Right cardiac atrium (tissue), 5 donors: Measurements from ENCODE around the gene JMJD7. TPM values are rescaled to one million over a fixed set of nuclear protein-coding genes. Genes with fewer than 3 reads are reported as not detected.

Experiments
- ATAC-seq, 2 donors: fragments of 200-7000 bp; cut with Tn5 transposase; one replicate each; pipeline versions ENCODE4 v1.8.0 to v1.9.1; 2020; ENCODE audit warnings: moderate library complexity in 2 of 2, mild to moderate bottlenecking in 1 of 2
- DNase-seq, 3 donors: peaks; one replicate each; pipeline ENCODE4 v3.0.0-alpha.2; 2020
- H3K27ac ChIP-seq: one replicate; pipeline ENCODE4 v1.5.1; 2013; ENCODE audit warnings: mild to moderate bottlenecking, low read length, control low read depth, moderate library complexity
- H3K27me3 ChIP-seq: one replicate; pipeline ENCODE4 v1.6.1; 2013; ENCODE audit not compliant: control insufficient read depth, insufficient read depth
- H3K4me1 ChIP-seq: one replicate; pipeline ENCODE4 v1.6.1; 2013; ENCODE audit warnings: low read length; ENCODE audit not compliant: control insufficient read depth, insufficient read depth
- H3K4me3 ChIP-seq: one replicate; pipeline ENCODE4 v1.5.1; 2013; ENCODE audit warnings: low read length, control low read depth
- H3K9me3 ChIP-seq: one replicate; pipeline ENCODE4 v1.6.1; 2013; ENCODE audit warnings: low read length; ENCODE audit not compliant: control insufficient read depth
- WGBS: extraction: QIAGEN DNeasy Blood & Tissue Kit; methylation state at CpG from one replicate; pipeline ENCODE4 v1.1.7; 2013; 5-methylcytosine and 5-hydroxymethylcytosine counted together
- intact Hi-C, 4 donors: fragments of 100-400 bp; cut with DNase I; formaldehyde crosslinking; loops; one replicate each; pipeline versions ENCODE4 v1.11.0 to v1.14.0; 2022 to 2023
- polyA plus RNA-seq: library from polyadenylated mRNA; stranded (reverse); fragments of 200-250 nt; gene quantifications from one replicate; pipeline ENCODE4 v1.2.3, GENCODE V29; 2013
- total RNA-seq, 4 donors: library from RNA; stranded (reverse); fragmentation: NEBNext Ultra II Directional; extraction: Animal tissue kit (Norgen Biotek cat#: 25700); gene quantifications; one replicate each; pipeline ENCODE4 v1.2.1, GENCODE V29; 2021
- donor health status: healthy with polysubstance abuse.
- donor health status: DM: no; HTN: yes; CAD: no.
- donor health status: DM: no; HTN: no; CAD: no.
- donor health status: DM: no; HTN: yes; CAD: no; lungs with severe emphysema.
- donor health status: DM: yes; HTN: yes; CAD: no.

Gene JMJD7
- total and polyA plus RNA-seq, 5 donors = 8.5 to 17.2 (median 16.5) TPM

DNA sequence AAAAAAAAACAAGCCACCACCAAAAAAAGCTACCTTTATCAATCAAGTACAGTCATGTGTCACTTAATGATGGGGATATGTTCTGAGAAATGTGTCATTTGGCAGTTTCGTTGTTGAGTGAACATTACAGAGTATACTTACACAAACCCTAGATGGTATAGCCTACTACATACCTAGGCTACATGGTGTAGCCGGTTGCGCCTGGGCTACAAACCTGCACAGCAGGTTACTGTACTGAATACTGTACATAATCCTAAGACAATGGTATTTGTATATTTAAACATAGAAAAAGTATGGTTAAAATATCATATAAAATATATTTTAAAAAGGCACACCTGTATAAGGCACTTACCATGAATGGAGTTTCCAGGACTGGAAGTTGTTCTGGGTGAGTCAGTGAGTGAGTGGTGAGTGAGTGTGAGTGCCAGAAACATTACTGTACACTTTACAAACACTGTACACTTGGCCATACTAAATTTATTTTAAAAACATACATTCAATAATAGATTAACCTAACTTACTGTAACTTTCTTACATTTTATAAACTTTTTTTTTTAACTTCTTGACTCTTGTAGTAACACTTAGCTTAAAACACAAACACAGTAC, 25.9 kb upstream of the JMJD7 start:
- H3K27ac ChIP-seq = no peak overlapping the region
- no peaks in the 10 kb centered on the region for H3K27me3 ChIP-seq
- no peak overlapping the region for H3K4me3 ChIP-seq
- no peak for ATAC-seq
- no peaks in the 10 kb centered on the region for H3K9me3 ChIP-seq
- intact Hi-C loops = no loop called here
- 94% methylated on average over 3 of the region's 3 CpGs for WGBS
- H3K4me1 ChIP-seq = peaks cover 13% of the 10 kb centered on the region
- DNase-seq = no peak

DNA sequence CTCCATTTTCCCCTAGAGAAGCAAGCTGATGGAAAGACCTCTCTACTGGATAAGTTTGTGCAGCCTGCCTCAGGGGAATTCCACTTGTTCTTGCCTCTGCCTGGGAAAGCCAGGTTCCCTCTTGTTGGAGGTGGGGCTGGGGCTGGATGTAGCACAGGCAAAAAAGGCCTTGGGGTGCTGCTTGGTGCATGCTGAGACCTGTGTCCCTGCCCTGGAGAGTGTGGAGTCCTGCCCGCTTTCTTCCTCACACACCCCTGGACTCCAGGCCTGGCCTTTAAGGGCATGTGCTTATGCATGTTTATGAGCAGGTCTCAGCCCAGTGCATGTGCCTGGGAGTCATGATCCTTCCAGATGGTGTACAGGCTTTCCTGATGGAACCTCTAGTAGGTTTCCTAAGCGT, 23.5 kb upstream of the JMJD7 start:
- peak in 1 of 2 donors; percentile 24 for ATAC-seq
- Histone ChIP-seq H3K9me3 (no peaks in the 10 kb centered on the region), H3K27ac (no peak overlapping the region), H3K27me3 (no peaks in the 10 kb centered on the region), H3K4me3 (no peak overlapping the region), H3K4me1 (peaks cover 8% of the 10 kb centered on the region)
- no peak for DNase-seq
- intact Hi-C loops = no loop called here
- 90% methylated on average over 2 of the region's 2 CpGs for WGBS

DNA sequence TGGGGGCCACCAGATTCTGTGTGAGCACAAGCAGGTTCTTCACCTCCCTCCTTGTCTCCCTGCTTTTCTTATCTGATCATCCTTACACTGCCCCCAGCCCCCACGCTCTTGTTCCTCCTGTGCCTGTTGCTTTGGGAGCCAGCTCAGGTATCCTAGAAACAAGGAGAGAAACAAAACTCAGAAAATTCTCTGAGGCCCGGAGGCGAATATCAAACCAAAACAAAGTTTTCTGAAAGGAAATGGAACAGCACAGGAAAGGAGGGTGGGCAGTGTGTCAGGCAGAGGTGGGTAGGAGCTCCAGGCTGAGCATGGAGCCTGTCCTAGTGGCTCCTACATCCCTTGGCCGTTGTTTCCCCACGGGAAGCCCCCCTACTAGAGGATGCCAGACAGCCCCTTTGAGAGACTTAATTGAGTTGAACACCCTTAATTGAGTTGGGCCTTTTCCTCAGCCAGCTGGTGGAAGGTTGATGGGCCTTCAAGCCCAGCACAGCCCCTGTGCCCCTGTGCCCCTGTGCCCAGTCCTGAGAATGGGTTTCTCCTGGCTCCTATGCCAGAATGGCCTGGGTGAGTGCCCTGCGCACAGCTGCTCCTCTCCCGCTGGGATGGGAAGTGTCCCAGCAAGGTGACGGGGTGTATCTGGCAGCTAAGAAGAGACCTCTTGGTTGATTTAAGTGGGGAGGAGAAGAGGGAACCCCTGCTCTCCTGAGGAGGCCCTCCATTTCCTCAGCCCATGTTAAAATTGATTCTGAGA, 22.8 kb upstream of the JMJD7 start:
- H3K27me3 ChIP-seq = no peaks in the 10 kb centered on the region
- DNase-seq = no peak
- WGBS = 72% methylated on average over 8 of the region's 8 CpGs
- no peak overlapping the region for H3K4me3 ChIP-seq
- ATAC-seq = peak; percentile 35 to 53
- H3K4me1 ChIP-seq = peaks cover 8% of the 10 kb centered on the region
- no peaks in the 10 kb centered on the region for H3K9me3 ChIP-seq
- H3K27ac ChIP-seq = no peak overlapping the region
- intact Hi-C loops = no loop called here

DNA sequence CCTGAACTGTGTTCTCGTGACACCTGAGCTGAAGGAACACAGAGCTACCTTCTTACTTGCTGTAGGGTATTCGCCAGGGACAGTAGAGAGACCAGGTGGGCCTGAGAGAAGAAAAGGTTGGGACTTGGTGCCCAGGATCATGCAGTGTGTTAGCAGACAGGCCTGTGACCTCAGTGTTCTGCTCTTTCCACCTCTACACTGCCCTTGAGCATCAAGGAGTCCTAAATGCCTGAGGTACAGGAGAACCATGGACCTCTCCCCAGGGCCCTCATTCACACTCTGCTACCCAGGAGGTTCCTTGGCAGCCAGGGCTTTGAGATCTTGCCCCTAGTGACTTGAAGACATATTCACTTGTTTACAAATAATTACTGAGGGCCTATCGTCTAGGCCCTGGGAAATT, 22.2 kb upstream of the JMJD7 start:
- ATAC-seq (no peak), DNase-seq (no peak)
- H3K27me3 ChIP-seq = no peaks in the 10 kb centered on the region
- no peaks in the 10 kb centered on the region for H3K9me3 ChIP-seq
- intact Hi-C loops = no loop called here
- 88% methylated on average over 3 of the region's 3 CpGs for WGBS
- peaks cover 8% of the 10 kb centered on the region for H3K4me1 ChIP-seq
- H3K4me3 ChIP-seq = no peak overlapping the region
- no peak overlapping the region for H3K27ac ChIP-seq

DNA sequence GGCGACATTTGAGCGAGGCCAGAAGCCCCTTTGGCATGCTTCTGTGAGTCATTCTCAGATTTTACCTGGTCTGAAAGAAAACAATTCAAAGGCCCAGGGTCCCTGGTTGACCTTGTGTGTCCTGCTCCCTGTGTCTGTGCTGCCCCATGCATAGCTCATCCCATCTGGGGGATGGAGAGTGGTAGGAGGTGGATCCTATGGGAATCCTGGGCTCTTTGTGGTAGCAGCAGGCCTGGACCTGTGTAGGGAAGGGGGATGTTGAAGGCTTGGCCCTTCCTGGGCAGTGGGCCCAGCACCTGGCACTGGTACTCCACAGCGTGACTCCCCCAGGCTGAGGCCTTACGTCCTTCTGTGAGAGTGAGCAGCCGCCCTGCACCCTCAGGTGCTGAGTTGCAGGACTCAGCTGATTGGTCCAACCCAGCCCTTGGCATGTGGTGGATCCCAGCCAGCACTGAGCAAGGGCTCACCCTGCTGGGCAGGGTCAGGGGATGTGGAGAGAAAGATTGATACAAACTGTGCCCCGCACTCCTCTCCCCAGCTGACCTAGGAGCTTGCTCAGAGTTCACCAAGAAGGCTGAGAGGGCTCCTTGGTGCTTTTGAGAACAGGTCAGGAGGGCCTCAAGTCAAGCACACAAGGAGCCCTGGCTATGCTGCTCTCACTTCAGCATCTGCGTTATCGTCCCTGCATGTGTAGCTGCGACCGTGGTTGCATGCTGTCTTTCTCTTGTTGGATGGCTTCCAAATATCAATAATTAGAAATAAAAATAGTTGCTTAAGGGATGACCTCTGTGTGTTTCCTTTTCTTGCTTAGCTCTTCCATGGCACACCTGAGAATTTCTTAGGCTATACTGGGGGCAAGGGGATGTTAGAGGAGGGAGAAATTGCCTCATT, 21.4 kb upstream of the JMJD7 start:
- 79% methylated on average over 10 of the region's 10 CpGs for WGBS
- Histone ChIP-seq H3K4me3 (no peak overlapping the region), H3K4me1 (peaks cover 8% of the 10 kb centered on the region), H3K9me3 (no peaks in the 10 kb centered on the region), H3K27ac (no peak overlapping the region), H3K27me3 (no peaks in the 10 kb centered on the region)
- ATAC-seq (peak; percentile 25 to 47), DNase-seq (no peak)
- intact Hi-C loops = no loop called here

DNA sequence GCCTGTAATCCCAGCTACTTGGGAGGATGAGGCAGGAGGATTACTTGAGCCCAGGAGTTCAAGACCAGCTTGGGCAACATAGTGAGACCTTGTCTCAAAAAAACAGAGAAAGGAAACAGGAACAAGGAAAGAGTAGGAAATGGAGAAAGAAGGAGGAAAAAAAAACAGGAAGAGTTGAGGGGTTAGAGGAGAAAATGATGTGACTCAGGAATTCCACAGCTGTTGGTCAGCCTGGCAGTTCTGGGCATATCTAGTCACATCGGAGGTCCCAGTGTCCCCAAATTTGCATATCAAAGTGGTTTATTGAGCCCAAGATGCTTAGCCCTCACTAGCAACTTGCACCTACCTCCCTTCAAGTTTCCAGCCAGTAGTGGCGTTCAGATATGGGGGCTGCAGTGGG, 18.8 kb upstream of the JMJD7 start:
- no peak overlapping the region for H3K27ac ChIP-seq
- 87% methylated on average over 2 of the region's 2 CpGs for WGBS
- H3K27me3 ChIP-seq = no peaks in the 10 kb centered on the region
- intact Hi-C loops = loop anchor here in 1 of 4 donors (2.0 kb wide), 1 partner anchor 32 kb away; no protein-coding TSS in a partner anchor
- H3K9me3 ChIP-seq = no peaks in the 10 kb centered on the region
- peaks cover 8% of the 10 kb centered on the region for H3K4me1 ChIP-seq
- H3K4me3 ChIP-seq = no peak overlapping the region
- DNase-seq (no peak), ATAC-seq (no peak)

DNA sequence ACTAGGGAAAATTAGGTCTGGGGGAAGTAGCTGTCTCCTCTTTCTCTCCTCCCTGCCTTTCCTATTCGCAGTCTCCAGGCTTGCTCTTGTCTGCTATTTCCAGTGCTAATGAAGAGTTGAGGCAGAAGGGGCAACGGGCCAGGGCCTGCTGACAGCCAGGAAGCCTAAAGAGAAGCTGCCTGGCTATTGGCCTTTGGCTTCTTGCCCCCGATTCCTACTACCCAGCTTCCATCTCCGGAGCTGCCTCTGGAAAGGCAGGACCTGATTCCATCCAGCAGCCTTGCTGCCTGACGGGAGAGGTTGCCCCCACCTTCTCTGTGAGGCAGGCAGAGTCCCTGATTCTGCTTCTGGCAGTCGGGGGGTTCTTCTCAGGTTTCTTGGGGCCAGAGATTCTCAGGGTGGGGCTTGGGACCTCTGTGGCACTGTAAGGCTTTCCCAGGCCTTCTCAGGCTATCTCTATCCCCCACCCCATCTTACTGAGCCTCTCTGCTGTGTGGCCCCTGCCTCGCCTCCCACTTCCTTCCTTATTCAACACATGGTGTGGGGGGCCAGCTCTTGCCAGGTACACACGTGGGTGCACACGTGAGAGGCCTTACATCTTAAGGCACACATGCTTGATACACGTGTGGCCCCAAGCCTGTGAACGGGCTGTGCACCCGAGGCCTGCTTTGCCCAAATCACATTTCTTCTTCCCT, 18.2 kb upstream of the JMJD7 start:
- no peaks in the 10 kb centered on the region for H3K27me3 ChIP-seq
- H3K4me3 ChIP-seq = no peak overlapping the region
- DNase-seq (no peak), ATAC-seq (no peak)
- H3K4me1 ChIP-seq = peaks cover 6% of the 10 kb centered on the region
- no peaks in the 10 kb centered on the region for H3K9me3 ChIP-seq
- intact Hi-C loops = loop anchor here (2.0 to 5.0 kb wide), 3 partner anchors 33 to 37 kb away; partner anchors contain the start of gene MAPKBP1 (in 3 of the 4)
- WGBS = 66% methylated on average over 12 of the region's 12 CpGs
- no peak overlapping the region for H3K27ac ChIP-seq

DNA sequence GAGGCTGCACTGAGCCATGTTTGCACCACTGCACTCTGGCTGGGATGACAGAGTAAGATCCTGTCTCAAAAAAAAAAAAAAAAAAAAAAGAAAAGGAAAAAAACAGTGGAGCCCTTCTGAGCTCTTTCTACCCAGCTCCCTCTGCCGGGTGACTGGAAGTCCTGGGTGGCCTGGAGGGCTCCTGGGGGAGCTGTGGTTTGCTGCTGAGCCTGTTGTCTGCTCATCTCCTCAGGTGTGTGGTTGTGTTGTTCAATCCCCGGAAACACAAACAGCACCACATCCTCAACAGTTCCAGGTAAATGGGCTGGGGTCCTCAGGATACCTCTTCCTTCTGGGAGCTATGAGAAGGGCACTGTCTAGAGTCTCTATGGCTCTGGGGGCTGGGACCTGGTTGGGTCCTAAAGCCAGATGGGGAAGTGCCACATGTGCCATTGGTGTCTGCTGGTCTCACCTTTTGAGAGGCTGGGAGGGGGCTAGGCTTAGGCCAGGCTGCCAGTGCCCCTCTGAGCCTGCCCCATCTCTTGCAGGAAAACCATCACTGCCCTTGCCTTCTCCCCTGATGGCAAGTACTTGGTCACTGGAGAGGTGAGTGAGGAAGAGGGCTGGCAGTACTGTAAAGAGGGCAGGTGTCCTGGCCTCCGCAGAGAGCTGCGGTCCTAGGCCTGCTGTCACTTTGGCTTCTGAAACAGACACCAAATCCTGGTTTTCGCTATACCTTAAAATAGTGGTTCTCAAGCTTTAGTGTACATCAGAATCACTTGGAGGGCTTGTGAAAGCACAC, 17.1 kb upstream of the JMJD7 start:
- H3K27me3 ChIP-seq = no peaks in the 10 kb centered on the region
- H3K4me3 ChIP-seq = no peak overlapping the region
- H3K9me3 ChIP-seq = no peaks in the 10 kb centered on the region
- no peak overlapping the region for H3K27ac ChIP-seq
- intact Hi-C loops = loop anchor here in 3 of 4 donors (2.0 to 5.0 kb wide), 2 partner anchors 36 to 39 kb away; partner anchors contain the start of gene MAPKBP1 (in 3 of the 3)
- ATAC-seq (peak in 1 of 2 donors; percentile 5), DNase-seq (no peak)
- WGBS = 92% methylated on average over 5 of the region's 5 CpGs
- H3K4me1 ChIP-seq = peaks cover 6% of the 10 kb centered on the region

DNA sequence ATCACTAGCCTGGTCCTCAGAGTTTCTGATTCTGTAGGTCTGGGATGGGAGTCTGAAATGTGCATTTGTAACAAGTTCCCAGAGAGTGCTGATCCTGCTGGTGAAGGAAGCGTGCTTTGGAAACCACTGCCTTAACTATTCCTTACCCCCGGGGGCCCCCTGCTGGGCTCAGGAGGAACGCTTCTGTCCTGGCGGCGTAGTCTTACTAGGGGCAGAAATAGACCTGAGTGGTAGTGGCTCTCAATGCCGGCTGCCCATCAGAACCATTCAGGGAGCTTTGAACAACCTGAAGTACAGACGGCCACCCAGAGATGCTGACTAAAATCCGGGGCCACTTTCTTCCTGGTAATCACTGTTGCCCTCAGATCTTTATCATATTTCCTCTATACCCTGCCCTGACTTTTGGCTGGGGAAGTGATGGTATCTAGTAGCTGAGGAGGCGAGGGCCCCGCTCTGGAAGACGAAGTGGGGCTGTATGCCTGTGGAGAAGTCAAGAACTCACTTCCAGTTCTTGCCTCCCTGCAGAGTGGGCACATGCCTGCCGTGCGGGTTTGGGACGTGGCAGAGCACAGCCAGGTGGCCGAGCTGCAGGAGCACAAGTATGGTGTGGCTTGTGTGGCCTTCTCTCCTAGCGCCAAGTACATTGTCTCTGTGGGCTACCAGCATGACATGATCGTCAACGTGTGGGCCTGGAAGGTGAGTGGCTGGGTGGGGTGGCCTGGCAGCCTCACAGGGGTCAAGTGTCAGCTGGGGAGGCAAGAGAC, 16.3 kb upstream of the JMJD7 start:
- peak; percentile 89 to 91 for ATAC-seq
- intact Hi-C loops = loop anchor here in 3 of 4 donors (2.0 to 5.0 kb wide), 2 partner anchors 37 to 39 kb away; partner anchors contain the start of gene MAPKBP1 (in 3 of the 3)
- no peak overlapping the region for H3K27ac ChIP-seq
- no peak overlapping the region for H3K4me3 ChIP-seq
- peak; percentile 84 to 93 (median 92) for DNase-seq
- H3K9me3 ChIP-seq = no peaks in the 10 kb centered on the region
- 49% methylated on average over 18 of the region's 18 CpGs for WGBS
- H3K27me3 ChIP-seq = no peaks in the 10 kb centered on the region
- H3K4me1 ChIP-seq = peaks cover 1% of the 10 kb centered on the region
